WTC11 (cell line): Measurements from ENCODE around the gene RIN2. TPM values are rescaled to one million over a fixed set of nuclear protein-coding genes. Genes with fewer than 3 reads are reported as not detected.

Source experiments
- ATAC-seq: fragments of 200-7000 bp; cut with Tn5 transposase; 2 replicates; pipeline ENCODE4 v1.10.0; 2021; ENCODE audit warnings: mild to moderate bottlenecking, moderate library complexity
- CTCF ChIA-PET: fragments of 300-600 bp; sonication (Branson Sonifier 250); formaldehyde crosslinking; loops from one replicate; lab custom pipeline; 2021; ENCODE audit warnings: antibody characterized with exemption; lab: Charles Lee
- POLR2A ChIA-PET: fragments of 350-600 bp; sonication (Branson Sonifier 250); formaldehyde crosslinking; loops from one replicate; lab custom pipeline; 2021; ENCODE audit warnings: antibody characterized with exemption; lab: Charles Lee
- DNase-seq: peaks from one replicate; pipeline ENCODE4 v3.0.0; 2021; ENCODE audit warnings: low spot score
- H3K27ac Mint-ChIP-seq: 2 replicates; pipeline ENCODE4 v1.8.0; 2021; ENCODE audit warnings: mixed read lengths
- H3K27me3 Mint-ChIP-seq: 2 replicates; pipeline ENCODE4 v1.8.0; 2021; ENCODE audit warnings: low read depth, mild to moderate bottlenecking, moderate library complexity, mixed read lengths
- H3K36me3 Mint-ChIP-seq: 2 replicates; pipeline ENCODE4 v1.8.0; 2021; ENCODE audit warnings: mixed read lengths
- H3K4me1 Mint-ChIP-seq: 2 replicates; pipeline ENCODE4 v1.8.0; 2022; ENCODE audit warnings: mixed read lengths
- H3K4me3 Mint-ChIP-seq: 2 replicates; pipeline ENCODE4 v1.8.0; 2021; ENCODE audit warnings: mild to moderate bottlenecking, moderate library complexity, mixed read lengths
- H3K9me3 Mint-ChIP-seq: 2 replicates; pipeline ENCODE4 v1.8.0; 2021; ENCODE audit warnings: mixed read lengths
- AFF4 ChIP-seq: sonication (generic); formaldehyde crosslinking; IDR thresholded peaks from 2 replicates; pipeline ENCODE4 v1.8.1; 2023; ENCODE audit warnings: mild to moderate bottlenecking, missing genetic modification reagents, borderline replicate concordance
- ATF2 ChIP-seq: sonication (generic); formaldehyde crosslinking; IDR thresholded peaks from 2 replicates; pipeline ENCODE4 v1.8.1; 2022; ENCODE audit warnings: low read depth, missing genetic modification reagents, borderline replicate concordance
- ERG ChIP-seq: fragments of 250-450 bp; sonication (Bioruptor Pico); IDR thresholded peaks from 2 replicates; pipeline ENCODE4 v1.8.0; 2021; ENCODE audit warnings: mild to moderate bottlenecking
- JAZF1 ChIP-seq: fragments of 250-450 bp; sonication (Bioruptor Pico); IDR thresholded peaks from 2 replicates; pipeline ENCODE4 v1.9.0; 2021; ENCODE audit warnings: moderate library complexity, mild to moderate bottlenecking, inconsistent platforms
- MAX ChIP-seq: sonication (generic); formaldehyde crosslinking; IDR thresholded peaks from 2 replicates; pipeline ENCODE4 v1.8.0; 2022; ENCODE audit warnings: mild to moderate bottlenecking, missing genetic modification reagents
- NFATC4 ChIP-seq: fragments of 250-450 bp; sonication (Bioruptor Pico); IDR thresholded peaks from 2 replicates; pipeline ENCODE4 v1.9.0; 2021; ENCODE audit warnings: mild to moderate bottlenecking
- NFYB ChIP-seq: sonication (generic); formaldehyde crosslinking; conservative IDR thresholded peaks from 2 replicates; pipeline ENCODE4 v1.8.0; 2022; ENCODE audit warnings: low read depth, missing genetic modification reagents
- PREB ChIP-seq: sonication (generic); formaldehyde crosslinking; IDR thresholded peaks from 2 replicates; pipeline ENCODE4 v1.8.1; 2022; ENCODE audit warnings: mild to moderate bottlenecking, missing genetic modification reagents, moderate library complexity, borderline replicate concordance
- SMAD4 ChIP-seq: sonication (generic); formaldehyde crosslinking; IDR thresholded peaks from 2 replicates; pipeline ENCODE4 v1.8.0; 2022; ENCODE audit warnings: mild to moderate bottlenecking, missing genetic modification reagents
- STAT6 ChIP-seq: sonication (generic); formaldehyde crosslinking; conservative IDR thresholded peaks from 2 replicates; pipeline ENCODE4 v1.8.1; 2023; ENCODE audit warnings: mild to moderate bottlenecking, low read depth, missing genetic modification reagents, moderate library complexity
- TCF7 ChIP-seq: sonication (generic); formaldehyde crosslinking; IDR thresholded peaks from 2 replicates; pipeline ENCODE4 v1.8.0; 2022; ENCODE audit warnings: mild to moderate bottlenecking, low read depth, missing genetic modification reagents, moderate library complexity
- TEAD4 ChIP-seq: sonication (generic); formaldehyde crosslinking; IDR thresholded peaks from 2 replicates; pipeline ENCODE4 v1.8.0; 2022; ENCODE audit warnings: mild to moderate bottlenecking, missing genetic modification reagents
- ZBTB21 ChIP-seq: sonication (generic); formaldehyde crosslinking; IDR thresholded peaks from 2 replicates; pipeline ENCODE4 v1.8.1; 2023; ENCODE audit warnings: mild to moderate bottlenecking, missing genetic modification reagents, borderline replicate concordance
- ZBTB43 ChIP-seq: sonication (generic); formaldehyde crosslinking; IDR thresholded peaks from 2 replicates; pipeline ENCODE4 v1.8.1; 2023; ENCODE audit warnings: mild to moderate bottlenecking, missing genetic modification reagents
- ZMAT4 ChIP-seq: fragments of 250-450 bp; sonication (Bioruptor Pico); IDR thresholded peaks from 2 replicates; pipeline ENCODE4 v1.9.0; 2021; ENCODE audit warnings: mild to moderate bottlenecking
- ZNF219 ChIP-seq: sonication (generic); formaldehyde crosslinking; IDR thresholded peaks from 2 replicates; pipeline ENCODE4 v1.8.0; 2023; ENCODE audit warnings: missing genetic modification reagents, mild to moderate bottlenecking, borderline replicate concordance
- ZNF263 ChIP-seq: sonication (generic); formaldehyde crosslinking; IDR thresholded peaks from 2 replicates; pipeline ENCODE4 v1.8.1; 2022; ENCODE audit warnings: low read depth, mild to moderate bottlenecking, moderate library complexity, missing genetic modification reagents
- ZNF317 ChIP-seq: sonication (generic); formaldehyde crosslinking; IDR thresholded peaks from 2 replicates; pipeline ENCODE4 v1.8.1; 2023; ENCODE audit warnings: low read depth, mild to moderate bottlenecking, moderate library complexity, missing genetic modification reagents, borderline replicate concordance
- ZNF416 ChIP-seq: fragments of 250-450 bp; sonication (Bioruptor Pico); IDR thresholded peaks from 2 replicates; pipeline ENCODE4 v1.9.0; 2021; ENCODE audit warnings: mild to moderate bottlenecking, inconsistent platforms
- ZNF671 ChIP-seq: fragments of 250-450 bp; sonication (Bioruptor Pico); IDR thresholded peaks from 2 replicates; pipeline ENCODE4 v1.8.0; 2021; ENCODE audit warnings: mild to moderate bottlenecking
- ZSCAN18 ChIP-seq: fragments of 250-450 bp; sonication (Bioruptor Pico); IDR thresholded peaks from 2 replicates; pipeline ENCODE4 v2.1.2; 2022; ENCODE audit warnings: mild to moderate bottlenecking, moderate library complexity
- total RNA-seq: library from RNA; stranded (reverse); gene quantifications from 3 replicates; pipeline ENCODE4 v1.2.3, GENCODE V29; 2021

RIN2 gene
- total RNA-seq, 1 experiment from 2014 or later, result 4.3 TPM

- TF ChIP-seq AFF4 (CRISPR knock-in tag) (no peak), ZBTB21 (CRISPR knock-in tag) (no peak), ZNF671 (CRISPR knock-in tag) (no peak), ZMAT4 (CRISPR knock-in tag) (no peak), ZNF416 (CRISPR knock-in tag) (no peak), TCF7 (CRISPR knock-in tag) (no peak), NFYB (CRISPR knock-in tag) (no peak), PREB (CRISPR knock-in tag) (no peak)
Measured at GRCh38 chr20:19765266-19765665, 7.2 kb downstream of the RIN2 start (continued).

GRCh38 chr20:19765913-19766312, 7.9 kb downstream of the RIN2 start:
- H3K36me3 Mint-ChIP-seq, result no peaks in the 10 kb centered on the region
- no peak for TF ChIP-seq ZBTB43 (CRISPR knock-in tag)
- no peak for TF ChIP-seq ERG (CRISPR knock-in tag)
- no peak for TF ChIP-seq MAX (CRISPR knock-in tag)
- no peak for TF ChIP-seq ZSCAN18 (CRISPR knock-in tag)
- TF ChIP-seq ZNF219 (CRISPR knock-in tag), result no peak
- TF ChIP-seq TEAD4 (CRISPR knock-in tag), result no peak
- no peak for TF ChIP-seq ATF2 (CRISPR knock-in tag)
- no peak for TF ChIP-seq STAT6
- no peak for TF ChIP-seq JAZF1
- no peak for TF ChIP-seq TCF7 (CRISPR knock-in tag)
- TF ChIP-seq ZNF317 (CRISPR knock-in tag), result no peak
- TF ChIP-seq ZNF263 (CRISPR knock-in tag), result no peak
- no peak for TF ChIP-seq SMAD4 (CRISPR knock-in tag)
- TF ChIP-seq NFATC4 (CRISPR knock-in tag), result no peak
- TF ChIP-seq, all 79 proteins: peak for 0
- no peak overlapping the region for H3K4me3 Mint-ChIP-seq
- DNase-seq (no peak), ATAC-seq (no peak)
- ChIA-PET POLR2A (no interaction called here), CTCF (no interaction called here)
- no peak overlapping the region for H3K27ac Mint-ChIP-seq
- H3K4me1 Mint-ChIP-seq, result peaks cover 22% of the 10 kb centered on the region
- no peaks in the 10 kb centered on the region for H3K9me3 Mint-ChIP-seq
- H3K27me3 Mint-ChIP-seq, result 0 out of 2 replicates have a peak, but pooled peaks cover 7% of the 10 kb centered on the region
